ENCODE measurements around the gene CDH23.

GRCh38 chr10:71576842-71577241, 180.1 kb downstream of the CDH23 start:
- TF ChIP-seq CTCF (optimal IDR thresholded peaks at IDR 0.05 in 1 of 3, IDR thresholded peaks at IDR 0.05 in 1 of 3, conservative IDR thresholded peaks at IDR 0.05 in 1 of 3; ENCODE audit: extremely low read depth in 1 of 3, insufficient read depth in 2 of 3, low read length in 3 of 3): no peak
- TF ChIP-seq EZH2 (IDR thresholded peaks at IDR 0.05; ENCODE audit: low read length): no peak
